Colonic mucosa (tissue), 4 donors: ENCODE data around the gene ATG101. TPM values are rescaled to one million over a fixed set of nuclear protein-coding genes. Genes with fewer than 3 reads are reported as not detected.

Experiments
- DNase-seq: peaks from one replicate; pipeline ENCODE4 v3.0.0-alpha.2; 2020
- H3K27ac ChIP-seq: fragments of 200-600 bp; one replicate; pipeline ENCODE4 v1.8.0; 2021
- H3K27me3 ChIP-seq: fragments of 200-600 bp; one replicate; pipeline ENCODE4 v1.8.0; 2021
- H3K36me3 ChIP-seq: fragments of 200-600 bp; one replicate; pipeline ENCODE4 v1.8.0; 2021
- H3K4me1 ChIP-seq: fragments of 200-600 bp; one replicate; pipeline ENCODE4 v1.8.0; 2021; ENCODE audit warnings: mild to moderate bottlenecking
- H3K4me3 ChIP-seq: fragments of 200-600 bp; one replicate; pipeline ENCODE4 v1.8.0; 2021
- H3K9ac ChIP-seq, 2 donors: one replicate each; pipeline ENCODE4 v1.7.0; 2013; ENCODE audit warnings: control low read depth in 2 of 2, low read depth in 2 of 2, low read length in 2 of 2
- H3K9me3 ChIP-seq: fragments of 200-600 bp; one replicate; pipeline ENCODE4 v1.8.0; 2021
- CTCF ChIP-seq: fragments of 200-600 bp; IDR thresholded peaks from one replicate; pipeline ENCODE4 v1.8.0; 2022; ENCODE audit warnings: antibody characterized with exemption, mild to moderate bottlenecking
- intact Hi-C: fragments of 100-400 bp; cut with DNase I; formaldehyde crosslinking; loops from one replicate; pipeline ENCODE4 v1.14.1; 2022
- total RNA-seq, 2 donors: library from RNA; stranded (reverse); fragmentation: NEBNext Ultra II Directional in 1 of 2; extraction: Animal tissue kit (Norgen Biotek cat#: 25700) in 1 of 2; gene quantifications; one replicate each; pipeline ENCODE4 v1.2.1, GENCODE V29; 2021
- donor health status: healthy.
- donor health status: DM: no; HTN: no; CAD: no.
- donor health status: DM: no; HTN: no; CAD: no.

ATG101 gene
- total RNA-seq, 2 donors from 2014 or later: 37.7 to 44.0 TPM

GRCh38 chr12:52056801-52057637 is 12.8 kb upstream of the ATG101 start:
- Histone ChIP-seq H3K27me3 (no peaks in the 10 kb centered on the region), H3K36me3 (no peaks in the 10 kb centered on the region), H3K9me3 (no peaks in the 10 kb centered on the region), H3K27ac (no peak overlapping the region), H3K4me3 (no peak overlapping the region), H3K4me1 (peaks cover 5% of the 10 kb centered on the region), H3K9ac (no peak overlapping the region)
- intact Hi-C loops: no loop called here
- TF ChIP-seq CTCF: no peak
- DNase-seq: no peak

- H3K9me3 ChIP-seq: no peaks in the 10 kb centered on the region
- peaks cover 6% of the 10 kb centered on the region for H3K4me1 ChIP-seq
- H3K27ac ChIP-seq: no peak overlapping the region
- no peak overlapping the region for H3K4me3 ChIP-seq
- H3K27me3 ChIP-seq: no peaks in the 10 kb centered on the region
- H3K9ac ChIP-seq: no peak overlapping the region
- no peak for TF ChIP-seq CTCF
- DNase-seq: no peak
- no peaks in the 10 kb centered on the region for H3K36me3 ChIP-seq
- intact Hi-C loops: no loop called here
Measured at GRCh38 chr12:52057638-52058576, 11.9 kb upstream of the ATG101 start.

DNA sequence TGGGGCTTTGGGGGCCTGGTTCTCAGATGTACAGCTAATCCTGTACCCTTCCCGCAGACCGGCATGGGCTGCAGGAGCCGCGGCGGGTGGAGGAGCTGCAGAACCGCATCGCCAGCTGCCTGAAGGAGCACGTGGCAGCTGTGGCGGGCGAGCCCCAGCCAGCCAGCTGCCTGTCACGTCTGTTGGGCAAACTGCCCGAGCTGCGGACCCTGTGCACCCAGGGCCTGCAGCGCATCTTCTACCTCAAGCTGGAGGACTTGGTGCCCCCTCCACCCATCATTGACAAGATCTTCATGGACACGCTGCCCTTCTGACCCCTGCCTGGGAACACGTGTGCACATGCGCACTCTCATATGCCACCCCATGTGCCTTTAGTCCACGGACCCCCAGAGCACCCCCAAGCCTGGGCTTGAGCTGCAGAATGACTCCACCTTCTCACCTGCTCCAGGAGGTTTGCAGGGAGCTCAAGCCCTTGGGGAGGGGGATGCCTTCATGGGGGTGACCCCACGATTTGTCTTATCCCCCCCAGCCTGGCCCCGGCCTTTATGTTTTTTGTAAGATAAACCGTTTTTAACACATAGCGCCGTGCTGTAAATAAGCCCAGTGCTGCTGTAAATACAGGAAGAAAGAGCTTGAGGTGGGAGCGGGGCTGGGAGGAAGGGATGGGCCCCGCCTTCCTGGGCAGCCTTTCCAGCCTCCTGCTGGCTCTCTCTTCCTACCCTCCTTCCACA is 11.0 kb upstream of the ATG101 start:
- TF ChIP-seq CTCF: no peak
- Histone ChIP-seq H3K27ac (no peak overlapping the region), H3K9me3 (no peaks in the 10 kb centered on the region), H3K36me3 (no peaks in the 10 kb centered on the region), H3K9ac (peak overlapping the region in 1 of 2 donors; percentile 31), H3K27me3 (no peaks in the 10 kb centered on the region), H3K4me3 (no peak overlapping the region), H3K4me1 (peaks cover 6% of the 10 kb centered on the region)
- intact Hi-C loops: no loop called here
- DNase-seq: no peak

GRCh38 chr12:52059582-52060497 is 9.9 kb upstream of the ATG101 start:
- Histone ChIP-seq H3K4me1 (peaks cover 6% of the 10 kb centered on the region), H3K9me3 (no peaks in the 10 kb centered on the region), H3K27me3 (no peaks in the 10 kb centered on the region), H3K4me3 (no peak overlapping the region), H3K27ac (no peak overlapping the region), H3K9ac (no peak overlapping the region), H3K36me3 (no peaks in the 10 kb centered on the region)
- intact Hi-C loops: no loop called here
- DNase-seq: no peak
- no peak for TF ChIP-seq CTCF
